MM.1S (cell line): ENCODE results near the gene TBC1D20.

Experiments used
- DNase-seq: peaks from one replicate; pipeline ENCODE4 v3.0.0-alpha.2; 2015
- H2AFZ ChIP-seq: fragments of 300-600 bp; sonication (generic); 2 replicates; pipeline ENCODE4 v1.6.0; 2016; ENCODE audit warnings: antibody characterized with exemption, low read length
- H3F3A ChIP-seq: fragments of 300-600 bp; sonication (generic); 2 replicates; pipeline ENCODE4 v1.6.1; 2016; ENCODE audit warnings: mild to moderate bottlenecking, antibody characterized with exemption, low read length, moderate library complexity, mixed read lengths; ENCODE audit not compliant: insufficient read depth
- H3K27ac ChIP-seq: fragments of 300-600 bp; sonication (generic); 2 replicates; pipeline ENCODE4 v1.5.1; 2016; ENCODE audit warnings: mild to moderate bottlenecking, low read length
- H3K27me3 ChIP-seq: fragments of 300-600 bp; sonication (generic); replicated peaks from 2 replicates; pipeline ENCODE4 v1.6.0; 2016; ENCODE audit warnings: low read length; ENCODE audit not compliant: insufficient read depth
- H3K36me3 ChIP-seq: fragments of 300-600 bp; sonication (generic); replicated peaks from 2 replicates; pipeline ENCODE4 v1.6.1; 2016; ENCODE audit warnings: mild to moderate bottlenecking, low read length, mixed read lengths; ENCODE audit not compliant: insufficient read depth
- H3K4me1 ChIP-seq: fragments of 300-600 bp; sonication (generic); 2 replicates; pipeline ENCODE4 v1.6.1; 2016; ENCODE audit warnings: low read length, mixed read lengths
- H3K4me2 ChIP-seq: fragments of 300-600 bp; sonication (generic); 2 replicates; pipeline ENCODE4 v1.6.0; 2016; ENCODE audit warnings: low read depth, low read length
- H3K4me3 ChIP-seq: fragments of 300-600 bp; sonication (generic); 2 replicates; pipeline ENCODE4 v1.5.1; 2016; ENCODE audit warnings: low read length, mixed read lengths
- H3K79me2 ChIP-seq: fragments of 300-600 bp; sonication (generic); 2 replicates; pipeline ENCODE4 v1.6.1; 2016; ENCODE audit warnings: mixed run types, low read length, mixed read lengths
- H3K9ac ChIP-seq: fragments of 300-600 bp; sonication (generic); 2 replicates; pipeline ENCODE4 v1.6.1; 2016; ENCODE audit warnings: low read length, mixed read lengths
- H3K9me2 ChIP-seq: fragments of 300-600 bp; sonication (generic); replicated peaks from 2 replicates; pipeline ENCODE4 v1.6.1; 2016; ENCODE audit warnings: mild to moderate bottlenecking, low read length, mixed read lengths; ENCODE audit not compliant: insufficient read depth
- H3K9me3 ChIP-seq: fragments of 300-600 bp; sonication (generic); replicated peaks from 2 replicates; pipeline ENCODE4 v1.6.1; 2016; ENCODE audit warnings: mild to moderate bottlenecking, low read length, mixed read lengths; ENCODE audit not compliant: insufficient read depth
- H4K20me1 ChIP-seq: fragments of 300-600 bp; sonication (generic); 2 replicates; pipeline ENCODE4 v1.6.1; 2016; ENCODE audit warnings: mild to moderate bottlenecking, low read length, moderate library complexity, mixed read lengths; ENCODE audit not compliant: insufficient read depth
- EZH2 ChIP-seq: fragments of 300-600 bp; sonication (generic); optimal IDR thresholded peaks from 2 replicates; pipeline ENCODE3; 2017; ENCODE audit warnings: low read depth, mild to moderate bottlenecking, antibody characterized with exemption, low read length, mixed read lengths
- EZH2phosphoT487 ChIP-seq: fragments of 300-600 bp; sonication (generic); IDR thresholded peaks from 2 replicates; pipeline ENCODE4 v1.6.1; 2018; ENCODE audit warnings: antibody characterized with exemption, low read length
- TF ChIP-seq, protein P1 (sequence below): fragments of 300-600 bp; sonication (generic); IDR thresholded peaks from 2 replicates; pipeline ENCODE4 v1.5.1; 2016; ENCODE audit warnings: antibody characterized with exemption, low read length, mixed read lengths

Gene TBC1D20

DNA sequence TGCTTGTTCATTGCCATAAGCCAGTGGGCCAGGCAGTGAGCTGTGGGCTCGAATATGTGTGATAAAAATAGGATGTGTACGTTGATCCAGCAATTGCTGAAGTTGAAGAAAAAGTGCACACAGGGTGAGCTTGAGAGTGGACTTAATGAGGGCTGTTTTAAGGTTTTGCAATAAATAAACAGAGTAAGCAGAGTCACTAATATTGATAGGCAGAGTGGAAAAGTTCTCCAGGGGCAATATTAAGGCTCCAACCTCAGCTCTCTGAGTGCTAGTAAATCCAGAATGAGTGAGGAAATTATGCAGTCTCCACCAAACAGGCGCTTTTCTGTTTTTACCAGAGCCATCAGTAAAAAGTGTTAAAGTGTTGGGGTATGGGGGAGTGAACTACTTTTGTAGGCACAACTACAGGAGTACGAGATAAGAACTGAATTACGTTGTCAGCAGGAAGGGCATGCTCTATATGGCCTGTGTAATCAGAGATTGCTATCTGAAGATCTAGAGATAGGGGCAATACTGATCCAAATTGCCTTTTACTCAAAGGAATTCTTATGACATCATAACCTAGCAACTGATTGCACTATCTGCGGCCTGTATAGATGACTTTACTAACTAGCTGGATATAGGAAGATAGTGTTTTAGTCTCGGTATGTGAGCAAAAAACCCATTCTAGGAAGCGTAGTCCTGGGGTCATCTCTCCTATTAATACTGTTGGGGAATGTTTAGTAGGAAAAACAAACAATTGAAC is 7.6 kb upstream of the TBC1D20 start:
- H3K4me2 ChIP-seq, result no peak overlapping the region
- no peak overlapping the region for H3K4me3 ChIP-seq
- no peaks in the 10 kb centered on the region for H3K36me3 ChIP-seq
- no peak overlapping the region for H2AFZ ChIP-seq
- no peaks in the 10 kb centered on the region for H4K20me1 ChIP-seq
- TF ChIP-seq, protein P1, sequence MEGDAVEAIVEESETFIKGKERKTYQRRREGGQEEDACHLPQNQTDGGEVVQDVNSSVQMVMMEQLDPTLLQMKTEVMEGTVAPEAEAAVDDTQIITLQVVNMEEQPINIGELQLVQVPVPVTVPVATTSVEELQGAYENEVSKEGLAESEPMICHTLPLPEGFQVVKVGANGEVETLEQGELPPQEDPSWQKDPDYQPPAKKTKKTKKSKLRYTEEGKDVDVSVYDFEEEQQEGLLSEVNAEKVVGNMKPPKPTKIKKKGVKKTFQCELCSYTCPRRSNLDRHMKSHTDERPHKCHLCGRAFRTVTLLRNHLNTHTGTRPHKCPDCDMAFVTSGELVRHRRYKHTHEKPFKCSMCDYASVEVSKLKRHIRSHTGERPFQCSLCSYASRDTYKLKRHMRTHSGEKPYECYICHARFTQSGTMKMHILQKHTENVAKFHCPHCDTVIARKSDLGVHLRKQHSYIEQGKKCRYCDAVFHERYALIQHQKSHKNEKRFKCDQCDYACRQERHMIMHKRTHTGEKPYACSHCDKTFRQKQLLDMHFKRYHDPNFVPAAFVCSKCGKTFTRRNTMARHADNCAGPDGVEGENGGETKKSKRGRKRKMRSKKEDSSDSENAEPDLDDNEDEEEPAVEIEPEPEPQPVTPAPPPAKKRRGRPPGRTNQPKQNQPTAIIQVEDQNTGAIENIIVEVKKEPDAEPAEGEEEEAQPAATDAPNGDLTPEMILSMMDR, result no peak
- TF ChIP-seq EZH2 (no peak), EZH2phosphoT487 (no peak)
- no peaks in the 10 kb centered on the region for H3K9me3 ChIP-seq
- H3K9ac ChIP-seq, result no peak overlapping the region
- H3K27ac ChIP-seq, result no peak overlapping the region
- DNase-seq, result no peak
- H3K27me3 ChIP-seq, result no peaks in the 10 kb centered on the region
- no peaks in the 10 kb centered on the region for H3K9me2 ChIP-seq
- no peaks in the 10 kb centered on the region for H3K79me2 ChIP-seq
- no peaks in the 10 kb centered on the region for H3K4me1 ChIP-seq
- H3F3A ChIP-seq, result no peaks in the 10 kb centered on the region

DNA sequence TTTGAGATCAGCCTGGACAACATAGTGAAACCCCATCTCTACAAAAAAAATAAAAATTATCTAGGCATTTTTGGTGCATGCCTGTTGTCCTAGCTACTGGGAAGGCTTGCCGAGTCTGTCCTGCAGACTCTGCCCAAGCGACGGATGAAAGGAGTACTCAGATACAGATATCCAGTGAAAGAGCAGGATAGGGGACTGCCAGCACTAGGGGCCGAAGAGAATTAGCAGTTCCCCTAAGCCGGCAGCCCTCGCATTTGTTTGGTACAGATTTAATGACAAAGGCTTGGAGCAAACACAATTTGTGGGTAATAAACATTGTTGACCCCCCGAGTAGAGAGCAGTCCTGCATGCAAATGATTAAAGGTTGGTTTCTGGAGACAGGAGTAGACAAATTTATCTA is 5.4 kb upstream of the TBC1D20 start:
- no peaks in the 10 kb centered on the region for H3K27me3 ChIP-seq
- no peaks in the 10 kb centered on the region for H3K9me3 ChIP-seq
- TF ChIP-seq EZH2 (no peak), EZH2phosphoT487 (no peak)
- TF ChIP-seq, protein P1, result no peak
- no peaks in the 10 kb centered on the region for H3K36me3 ChIP-seq
- H3K27ac ChIP-seq, result no peak overlapping the region
- DNase-seq, result no peak
- no peak overlapping the region for H3K4me3 ChIP-seq
- H3K9ac ChIP-seq, result no peak overlapping the region
- no peaks in the 10 kb centered on the region for H3K9me2 ChIP-seq
- no peak overlapping the region for H2AFZ ChIP-seq
- no peaks in the 10 kb centered on the region for H3K79me2 ChIP-seq
- peaks cover 3% of the 10 kb centered on the region; the same call in 1 of the 2 replicates for H3K4me1 ChIP-seq
- H3F3A ChIP-seq, result peaks cover 4% of the 10 kb centered on the region
- no peaks in the 10 kb centered on the region for H4K20me1 ChIP-seq
- H3K4me2 ChIP-seq, result no peak overlapping the region

DNA sequence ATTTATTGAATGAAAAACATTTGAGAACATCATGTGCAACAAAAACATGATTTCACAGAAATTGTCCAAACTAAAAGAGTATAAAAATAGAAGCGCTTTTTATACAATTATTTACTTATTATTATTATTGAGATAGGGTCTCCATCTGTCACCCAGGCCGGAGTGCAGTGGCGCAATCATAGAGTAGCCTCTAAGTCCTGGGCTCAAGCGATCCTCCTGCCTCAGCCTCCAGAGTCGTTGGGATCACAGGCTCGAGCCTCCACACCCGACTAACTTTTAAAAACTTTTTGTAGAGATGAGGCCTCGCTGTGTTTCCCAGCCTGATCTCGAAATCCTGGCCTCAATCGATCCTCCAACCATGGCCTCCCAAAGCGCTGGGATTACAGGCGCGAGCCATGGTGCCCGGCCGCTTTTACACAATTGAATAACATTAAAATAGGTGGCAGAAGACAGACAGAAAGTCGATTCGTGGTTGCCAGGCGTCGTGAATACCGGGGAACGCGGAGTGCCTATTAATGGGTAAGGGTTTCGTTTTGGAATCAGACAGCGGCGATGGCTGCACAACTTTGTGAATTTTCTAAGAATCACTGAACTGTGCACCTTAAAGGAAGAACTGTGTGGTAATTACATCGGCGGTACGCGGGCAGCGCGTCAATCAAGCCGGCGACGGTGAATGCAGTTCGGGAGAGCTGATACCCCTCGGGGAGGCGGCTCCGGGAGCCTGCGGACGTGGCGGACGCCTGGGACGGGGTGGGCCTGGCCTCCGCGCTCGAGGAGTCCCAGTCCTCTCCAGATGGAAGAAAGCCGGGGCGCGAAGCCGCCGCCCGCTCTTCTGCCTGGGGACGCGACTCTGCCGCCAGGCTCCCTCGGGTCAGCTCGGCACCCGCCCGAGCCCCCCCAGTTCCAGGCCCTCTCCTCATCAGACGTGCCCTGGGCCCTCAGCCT is 807 bp downstream of the TBC1D20 start:
- H3K9me2 ChIP-seq, result no peaks in the 10 kb centered on the region
- TF ChIP-seq EZH2phosphoT487 (no peak), EZH2 (no peak)
- TF ChIP-seq, protein P1, result no peak
- H3K9ac ChIP-seq, result peak overlapping the region; percentile 71
- no peaks in the 10 kb centered on the region for H3K9me3 ChIP-seq
- peaks cover 9% of the 10 kb centered on the region; the same call in 1 of the 2 replicates for H4K20me1 ChIP-seq
- H3F3A ChIP-seq, result peaks cover 14% of the 10 kb centered on the region
- peaks cover 11% of the 10 kb centered on the region; the same call in 1 of the 2 replicates for H3K4me1 ChIP-seq
- no peaks in the 10 kb centered on the region for H3K36me3 ChIP-seq
- H2AFZ ChIP-seq, result peak overlapping the region; percentile 49
- peaks cover 50% of the 10 kb centered on the region for H3K79me2 ChIP-seq
- peak overlapping the region; percentile 47; the same call in 1 of the 2 replicates for H3K27ac ChIP-seq
- H3K27me3 ChIP-seq, result no peaks in the 10 kb centered on the region
- H3K4me3 ChIP-seq, result peak overlapping the region; percentile 80
- H3K4me2 ChIP-seq, result peak overlapping the region; percentile 86
- peak; percentile 61 for DNase-seq
